ENCODE measurements around the gene TECRL.

Gene TECRL

DNA sequence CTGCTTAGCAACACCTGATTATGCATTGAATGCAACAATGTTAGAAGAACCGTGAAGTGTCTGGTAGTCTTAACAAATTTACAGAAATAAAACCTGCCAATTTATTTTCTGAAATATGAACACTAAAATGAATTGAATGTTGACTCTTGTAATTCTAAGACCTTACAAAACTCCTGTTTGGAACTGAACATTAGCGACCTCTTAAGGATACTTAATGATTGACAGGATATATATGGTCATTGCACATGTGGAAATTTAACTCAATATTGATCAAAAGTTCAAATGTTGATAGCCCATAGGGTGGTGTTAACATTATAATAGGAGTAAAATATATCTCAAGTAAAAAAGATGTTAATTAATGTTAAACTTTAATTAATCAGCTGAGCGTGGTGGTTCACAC lies 79.1 kb downstream of the TECRL start:
- DNase-seq (ENCODE audit: low read depth in 1 of 2, low spot score in 1 of 2) = no peak

DNA sequence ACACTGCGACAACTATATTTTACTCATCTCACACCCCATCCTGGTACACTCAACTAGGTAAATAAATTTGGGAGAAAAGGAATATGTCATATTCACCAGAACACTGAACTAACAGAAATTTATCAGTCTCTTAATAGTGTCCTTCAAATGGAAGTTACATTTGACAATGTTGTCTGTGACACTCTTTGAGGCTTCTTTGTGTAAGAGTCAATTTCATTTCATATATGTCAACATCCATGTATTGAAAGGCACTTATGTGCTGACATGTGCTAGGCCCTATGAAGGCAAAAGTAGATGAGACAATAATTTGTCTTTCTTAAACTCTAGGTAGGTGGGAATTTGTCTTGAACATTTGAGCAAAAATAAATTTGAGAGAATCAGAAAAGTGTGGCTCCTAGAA lies 82.0 kb downstream of the TECRL start:
- no peak for DNase-seq (ENCODE audit: low read depth in 1 of 2, low spot score in 1 of 2)

DNA sequence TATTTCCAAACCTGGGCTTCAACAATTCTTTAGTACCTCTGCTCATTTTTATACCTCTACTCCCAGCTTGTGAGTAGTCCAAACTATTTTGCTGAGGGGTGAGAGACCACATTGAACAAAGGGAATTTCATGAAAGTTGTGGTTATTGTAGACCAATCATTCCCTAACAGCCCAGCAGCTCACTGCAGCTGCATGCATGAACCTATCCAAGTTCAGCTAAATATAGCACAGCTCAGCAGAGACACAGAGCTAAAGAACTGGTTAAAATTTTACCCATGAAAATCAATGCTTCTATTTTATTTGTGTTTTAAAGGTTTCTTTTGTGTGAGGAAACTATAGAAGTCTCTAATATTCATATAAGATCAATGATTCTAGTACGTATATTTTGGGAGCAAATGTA lies 82.7 kb downstream of the TECRL start:
- DNase-seq (ENCODE audit: low read depth in 1 of 2, low spot score in 1 of 2) = no peak

DNA sequence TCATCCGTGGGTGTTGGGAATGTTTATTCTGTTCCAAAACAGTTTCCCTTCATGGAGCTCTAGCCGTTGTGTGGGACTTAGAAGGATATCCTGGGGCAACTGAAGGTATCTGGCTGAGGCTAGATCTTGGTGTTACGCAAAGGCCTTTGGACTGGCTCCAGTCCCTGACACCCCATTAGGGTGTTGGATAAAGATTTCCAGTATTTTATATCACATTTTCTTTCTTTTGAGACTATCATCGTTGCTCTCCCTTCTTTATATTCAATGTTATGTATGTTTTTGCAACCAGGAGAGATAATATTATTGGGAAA lies 103.0 kb downstream of the TECRL start:
- no peak for DNase-seq (ENCODE audit: low read depth in 1 of 2, low spot score in 1 of 2)

DNA sequence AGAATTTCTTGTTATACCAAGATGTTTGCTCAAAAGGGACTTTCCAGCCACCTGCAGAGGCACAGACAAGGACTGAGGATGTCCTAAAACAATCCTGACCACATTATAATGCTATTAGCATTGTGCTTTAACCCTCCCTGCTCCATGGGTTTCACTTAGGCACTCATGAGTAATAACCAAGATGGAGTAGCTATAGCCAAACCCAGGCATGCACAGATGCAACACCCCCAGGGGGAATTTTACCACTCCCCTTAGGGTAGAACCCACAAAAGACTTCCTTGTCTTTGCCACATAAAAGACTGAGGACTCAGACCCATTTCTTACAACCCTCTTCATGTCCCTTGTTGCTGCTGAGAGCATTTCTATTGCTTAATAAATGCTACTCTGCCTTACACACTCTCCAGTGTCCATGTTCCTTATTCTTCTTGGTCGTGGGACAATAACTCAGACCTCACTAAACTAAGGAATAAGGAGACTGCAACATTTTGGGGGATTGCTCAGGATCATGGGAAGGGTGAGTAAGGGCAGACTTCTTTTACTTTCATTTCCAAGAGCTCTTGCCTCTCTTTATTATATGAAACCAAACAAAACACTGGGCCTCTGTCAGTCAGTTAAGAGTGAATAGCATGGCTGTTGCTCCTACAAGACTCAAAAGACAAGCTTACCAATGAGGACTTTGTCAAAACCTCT lies 103.5 kb downstream of the TECRL start:
- no peak for DNase-seq (ENCODE audit: low read depth in 1 of 2, low spot score in 1 of 2)

DNA sequence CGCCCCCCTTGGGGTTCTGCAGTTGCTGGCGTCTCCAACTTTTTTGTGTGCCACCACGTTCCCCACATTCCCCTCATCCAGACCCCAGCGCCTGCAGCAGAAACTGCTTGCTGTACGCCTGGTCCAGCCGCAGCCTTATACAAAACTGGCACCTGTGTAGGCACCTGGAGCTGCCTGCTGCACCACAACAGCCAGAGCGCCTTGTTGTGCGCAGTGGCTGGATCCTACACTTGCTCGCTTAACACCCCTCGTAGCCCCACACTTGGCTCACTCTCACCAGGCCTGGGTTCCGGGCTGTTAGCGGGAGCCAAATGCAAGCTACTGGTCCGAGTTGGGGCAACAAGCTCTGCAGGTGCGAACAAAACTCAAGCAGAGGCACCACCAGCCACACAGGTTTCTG lies 136.8 kb downstream of the TECRL start:
- DNase-seq (ENCODE audit: low read depth in 1 of 2, low spot score in 1 of 2) = no peak

DNA sequence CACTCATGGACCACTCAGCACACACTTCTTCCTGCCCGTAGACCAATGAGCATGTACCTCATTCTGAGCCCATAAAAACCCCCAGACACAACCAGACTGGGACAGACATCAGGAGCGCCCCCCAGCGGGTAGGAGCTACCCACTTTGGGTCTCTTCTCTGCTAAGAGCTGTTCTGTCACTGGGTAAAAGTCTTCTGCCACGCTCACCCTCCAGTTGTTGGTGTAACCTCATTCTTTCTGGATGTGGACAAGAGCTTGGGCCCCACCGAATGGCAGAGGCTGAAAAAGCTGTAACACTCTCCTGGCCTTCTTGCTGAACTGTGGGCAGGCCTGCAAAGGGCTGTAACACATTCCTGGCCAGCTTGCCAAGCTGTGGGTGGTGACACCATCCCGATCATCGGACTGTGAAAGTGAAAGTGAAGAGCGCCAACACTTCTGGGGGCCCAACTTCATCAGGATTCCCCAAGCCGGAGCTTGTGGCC lies 137.6 kb downstream of the TECRL start:
- DNase-seq (ENCODE audit: low read depth in 1 of 2, low spot score in 1 of 2) = no peak

DNA sequence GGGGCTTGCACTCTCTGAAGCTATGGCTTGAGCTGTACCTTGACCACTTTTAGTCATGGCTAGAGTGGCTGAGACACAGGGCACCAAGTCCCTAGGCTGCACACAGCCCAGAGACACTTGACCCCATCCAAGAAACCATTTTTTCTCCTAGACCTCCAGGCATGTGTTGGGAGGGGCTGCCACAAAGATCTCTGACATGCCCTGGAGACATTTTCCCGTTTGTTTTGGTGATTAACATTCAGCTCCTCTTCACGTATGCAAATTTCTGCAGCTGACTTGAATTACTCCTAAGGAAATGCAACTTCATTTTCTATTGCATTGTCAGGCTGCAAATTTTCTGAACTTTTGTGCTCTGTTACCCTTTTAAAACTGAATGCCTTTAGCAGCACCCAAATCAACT lies 142.6 kb downstream of the TECRL start:
- DNase-seq (ENCODE audit: low read depth in 1 of 2, low spot score in 1 of 2) = no peak

DNA sequence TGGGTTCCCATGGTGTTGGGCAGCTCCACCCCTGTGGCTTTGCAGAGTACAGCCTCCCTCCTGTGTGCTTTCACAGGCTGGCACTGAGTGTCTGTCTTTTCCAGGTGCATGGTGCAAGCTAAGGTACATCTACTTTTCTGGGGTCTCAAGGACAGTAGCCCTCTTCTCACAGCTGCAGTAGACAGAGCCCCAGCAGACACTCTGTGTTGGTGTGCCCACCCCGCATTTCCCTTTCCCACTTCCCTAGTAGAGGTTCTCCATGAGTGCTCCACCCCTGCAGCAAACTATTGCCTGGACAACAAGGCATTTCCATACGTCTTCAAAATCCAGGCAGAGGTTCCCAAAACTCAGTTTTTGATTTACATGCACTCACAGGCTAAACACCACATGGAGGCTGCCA lies 143.0 kb downstream of the TECRL start:
- DNase-seq (ENCODE audit: low read depth in 1 of 2, low spot score in 1 of 2) = no peak

DNA sequence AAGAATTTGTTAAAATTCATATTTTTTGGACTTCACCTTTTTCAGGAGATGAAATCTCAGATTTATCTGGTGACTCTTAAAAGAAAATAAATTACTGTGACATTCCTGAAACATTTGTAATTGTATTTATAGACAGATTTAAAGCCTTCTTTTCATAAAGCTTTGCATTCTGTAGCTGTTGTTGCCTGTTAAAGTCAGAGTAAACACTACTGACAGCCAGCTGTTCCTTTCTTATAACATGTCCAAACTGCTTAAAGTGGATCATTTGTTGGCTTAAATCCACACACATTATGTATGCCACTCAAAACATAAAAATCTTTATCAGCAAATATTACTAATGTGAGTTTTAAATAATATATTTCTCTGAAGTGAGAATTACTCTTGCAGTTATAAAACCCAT lies 157.5 kb downstream of the TECRL start:
- DNase-seq (ENCODE audit: low read depth in 1 of 2, low spot score in 1 of 2) = no peak

DNA sequence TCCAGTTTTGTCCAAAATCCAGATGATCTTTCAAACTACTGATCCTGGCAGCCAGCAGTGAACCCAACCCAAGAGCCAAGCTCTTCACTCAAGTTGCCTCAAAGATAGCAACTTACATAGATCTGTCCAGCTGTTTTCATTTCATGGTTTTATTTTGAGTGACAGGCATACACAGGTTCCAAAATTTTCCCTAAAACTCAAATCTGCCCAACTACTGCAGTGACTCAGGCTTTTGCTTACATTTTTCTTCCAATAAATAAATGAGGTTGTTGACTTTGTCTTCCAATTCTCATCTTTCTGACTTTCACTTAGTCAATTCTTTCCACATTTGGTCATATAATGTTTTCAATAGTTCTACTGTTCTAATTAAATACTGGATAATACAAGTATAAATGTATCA lies 158.8 kb downstream of the TECRL start:
- DNase-seq (ENCODE audit: low read depth in 1 of 2, low spot score in 1 of 2) = no peak

DNA sequence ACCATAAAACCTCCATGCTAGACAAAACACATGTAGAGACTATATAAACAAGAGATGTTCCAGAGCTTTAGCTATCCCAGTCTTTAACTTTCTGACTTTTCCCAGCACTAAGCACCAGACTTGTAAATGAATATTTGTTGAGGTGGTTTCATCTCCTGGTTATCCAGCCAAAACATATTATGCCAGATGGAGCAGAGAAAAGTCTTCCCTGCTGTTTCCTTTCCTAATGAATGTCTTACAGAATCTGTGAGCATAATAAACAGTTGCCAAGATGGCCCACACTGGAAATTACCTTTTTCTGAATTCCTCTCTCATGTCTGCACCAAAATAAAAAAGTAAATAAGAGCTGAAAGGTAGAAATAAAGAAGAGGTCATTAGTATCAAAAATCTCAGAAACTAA lies 159.2 kb downstream of the TECRL start:
- no peak for DNase-seq (ENCODE audit: low read depth in 1 of 2, low spot score in 1 of 2)

DNA sequence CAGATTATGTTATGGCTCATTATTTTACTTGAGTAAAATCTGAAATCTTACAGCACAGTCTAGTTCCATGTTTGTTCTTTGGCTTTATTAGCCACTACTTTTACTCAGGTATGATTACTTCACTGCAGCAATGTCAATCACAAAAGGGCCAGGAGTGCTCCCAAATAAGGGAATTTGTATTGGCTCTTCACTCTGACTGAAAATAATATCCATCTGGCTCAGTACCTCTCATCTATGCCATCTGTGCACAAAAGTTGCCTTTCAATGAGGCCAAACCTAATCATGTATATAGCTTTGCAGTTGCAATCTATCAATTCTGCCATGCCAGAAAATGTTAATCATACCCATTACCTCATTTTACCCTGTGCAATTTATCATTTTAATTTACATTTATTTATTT lies 161.1 kb downstream of the TECRL start:
- DNase-seq (ENCODE audit: low read depth in 1 of 2, low spot score in 1 of 2) = no peak

DNA sequence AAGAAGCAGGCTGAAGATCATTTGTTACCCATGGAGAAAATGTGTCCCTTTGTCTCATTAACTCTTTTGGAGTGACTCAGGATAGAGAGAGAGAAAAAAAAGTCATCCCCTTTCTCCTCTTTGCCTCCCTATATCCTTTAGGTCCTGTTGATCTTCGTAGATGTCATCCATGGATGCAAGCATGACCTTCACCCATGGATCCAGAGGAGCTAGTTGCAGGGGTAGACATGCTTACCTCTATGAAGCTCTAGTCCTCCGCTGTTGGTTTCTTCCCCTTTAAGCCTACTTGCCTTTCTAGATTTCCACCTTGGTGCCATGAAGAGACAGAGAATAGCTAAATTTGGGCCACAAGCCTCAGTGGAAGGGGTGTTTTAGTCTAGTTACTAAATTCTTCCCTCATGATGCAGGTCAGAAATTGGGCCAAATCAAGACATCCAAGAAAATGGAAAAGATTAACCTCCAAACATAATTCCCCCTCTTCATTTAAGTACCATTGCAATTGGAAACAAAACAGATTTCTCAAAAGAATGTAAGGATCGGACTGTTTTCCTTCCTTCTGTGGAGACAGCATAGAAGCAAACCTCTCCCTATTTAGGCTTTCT lies 178.4 kb downstream of the TECRL start:
- DNase-seq (ENCODE audit: low read depth in 1 of 2, low spot score in 1 of 2) = no peak
